Measurements from ENCODE around the gene CENPM. TPM values are rescaled to one million over a fixed set of nuclear protein-coding genes. Genes with fewer than 3 reads are reported as not detected.

CENPM gene
- total RNA-seq, 1 experiment from 2014 or later: 39.8 TPM

GRCh38 chr22:41963453-41964111 lies 16.6 kb upstream of the CENPM start:
- peaks cover 5% of the 10 kb centered on the region; the same call in 1 of the 2 replicates for H3K4me1 ChIP-seq (ENCODE audit: control insufficient read depth, insufficient read depth, low read length)
- H3K36me3 ChIP-seq (ENCODE audit: control insufficient read depth, insufficient read depth, low read length): no peaks in the 10 kb centered on the region
- intact Hi-C loops (cut with micrococcal nuclease; ENCODE audit: unreplicated experiment) (loop anchor here (10.0 kb wide), 1 partner anchor 151 kb away; no protein-coding TSS in a partner anchor), in situ Hi-C loops (cut with HindIII; ENCODE audit: low pct_unique_long_range_greater_than_20kb, low sequenced_read_pairs) (no loop called here)
- POLR2A ChIA-PET: no interaction called here
- H3K9me3 ChIP-seq (ENCODE audit: control insufficient read depth, insufficient read depth, low read depth, low read length): no peaks in the 10 kb centered on the region
- no peak overlapping the region for H3K27ac ChIP-seq (ENCODE audit: low read length)
- CTCF ChIA-PET: no interaction called here
- TF ChIP-seq POLR2AphosphoS5 (IDR thresholded peaks at IDR 0.05; ENCODE audit: low read depth, low read length): no peak
- no peak for TF ChIP-seq CTCF (IDR thresholded peaks at IDR 0.05)
- no peak for TF ChIP-seq TCF7L2 (IDR thresholded peaks at IDR 0.05; ENCODE audit: low read depth, low read length)
- TF ChIP-seq SIN3A (IDR thresholded peaks at IDR 0.05; ENCODE audit: borderline replicate concordance, insufficient read depth, low read depth, low read length): no peak
- H3K4me3 ChIP-seq (ENCODE audit: low read depth in 2 of 2, low read length in 2 of 2): no peak overlapping the region
- ATAC-seq: no peak
- no TSS peak for BruUV-seq (replicated peaks)
- DNase-seq (ENCODE audit: low read depth, low spot score): no peak
- H3K27me3 ChIP-seq (ENCODE audit: control insufficient read depth, insufficient read depth, low read length): no peaks in the 10 kb centered on the region

DNA sequence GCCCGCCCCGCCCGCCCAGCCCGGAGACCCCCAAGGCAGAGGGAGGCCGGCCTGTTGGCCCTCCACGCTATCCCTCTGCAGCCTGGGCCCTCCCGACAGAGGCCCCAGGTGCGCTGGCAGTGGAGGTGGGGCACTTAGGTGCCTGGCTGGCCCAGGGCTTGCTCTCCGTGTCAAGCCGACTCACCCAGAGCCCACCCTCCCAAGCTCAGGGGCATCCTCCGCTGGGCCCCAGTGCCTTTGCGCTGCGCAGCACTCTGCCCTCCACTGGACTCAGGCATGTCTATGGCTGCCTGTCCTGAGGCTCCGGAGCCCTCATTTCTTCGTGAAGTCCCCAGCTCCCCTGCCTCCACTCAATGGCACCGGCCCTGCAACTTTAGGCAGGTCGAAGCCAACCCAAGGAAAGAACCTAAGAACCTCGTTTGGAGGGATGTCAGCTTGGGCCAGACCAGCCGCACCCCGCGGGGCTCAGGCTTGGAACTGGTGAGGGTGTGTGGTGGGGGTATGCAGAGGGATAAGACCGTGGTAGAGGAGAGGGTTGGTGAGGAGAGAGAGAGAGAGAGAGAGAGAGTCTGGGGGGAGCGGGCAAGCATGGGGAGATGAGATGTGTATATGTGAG lies 11.1 kb upstream of the CENPM start:
- ATAC-seq (peak; percentile 49), DNase-seq (ENCODE audit: low read depth, low spot score) (no peak)
- no peak overlapping the region for H3K4me3 ChIP-seq (ENCODE audit: low read depth in 2 of 2, low read length in 2 of 2)
- in situ Hi-C loops (cut with HindIII; ENCODE audit: low pct_unique_long_range_greater_than_20kb, low sequenced_read_pairs): no loop called here
- intact Hi-C loops (cut with micrococcal nuclease; ENCODE audit: unreplicated experiment): no loop called here
- no peak overlapping the region for H3K27ac ChIP-seq (ENCODE audit: low read length)
- peaks cover 5% of the 10 kb centered on the region; the same call in 1 of the 2 replicates for H3K4me1 ChIP-seq (ENCODE audit: control insufficient read depth, insufficient read depth, low read length)
- ChIA-PET CTCF (interaction anchor here (0.6 kb wide), 1 partner anchor 28 kb away, joined by 4 read pairs; no protein-coding TSS in a partner anchor), POLR2A (no interaction called here)
- H3K9me3 ChIP-seq (ENCODE audit: control insufficient read depth, insufficient read depth, low read depth, low read length): no peaks in the 10 kb centered on the region
- BruUV-seq (replicated peaks): no TSS peak
- H3K27me3 ChIP-seq (ENCODE audit: control insufficient read depth, insufficient read depth, low read length): no peaks in the 10 kb centered on the region
- no peaks in the 10 kb centered on the region for H3K36me3 ChIP-seq (ENCODE audit: control insufficient read depth, insufficient read depth, low read length)
- TF ChIP-seq CTCF (IDR thresholded peaks at IDR 0.05) (no peak; the same call in none of the 2 replicates), POLR2AphosphoS5 (IDR thresholded peaks at IDR 0.05; ENCODE audit: low read depth, low read length) (no peak), REST (IDR thresholded peaks at IDR 0.05; ENCODE audit: insufficient read depth in 1 of 2, low read depth in 2 of 2, low read length in 1 of 2) (no peak), SIN3A (IDR thresholded peaks at IDR 0.05; ENCODE audit: borderline replicate concordance, insufficient read depth, low read depth, low read length) (no peak), TCF7L2 (IDR thresholded peaks at IDR 0.05; ENCODE audit: low read depth, low read length) (no peak)

Measured in Panc1 (cell line).